DMS 273 (cell line): Measurements from ENCODE around the gene SRP14.

Experiments
- DNase-seq: peaks from one replicate; lab custom pipeline; 2025; ENCODE audit not compliant: unreplicated experiment; lab: John Stamatoyannopoulos, UW

SRP14 gene

GRCh38 chr15:39990706-39991105, 48.3 kb downstream of the SRP14 start:
- no peak for DNase-seq

- DNase-seq = no peak
Observed at GRCh38 chr15:39987821-39988220, 51.2 kb downstream of the SRP14 start.
